Measurements from ENCODE around the gene SLC31A1. TPM values are rescaled to one million over a fixed set of nuclear protein-coding genes. Genes with fewer than 3 reads are reported as not detected.

The SLC31A1 gene
- total RNA-seq, 1 experiment from 2014 or later: 34.4 TPM

DNA sequence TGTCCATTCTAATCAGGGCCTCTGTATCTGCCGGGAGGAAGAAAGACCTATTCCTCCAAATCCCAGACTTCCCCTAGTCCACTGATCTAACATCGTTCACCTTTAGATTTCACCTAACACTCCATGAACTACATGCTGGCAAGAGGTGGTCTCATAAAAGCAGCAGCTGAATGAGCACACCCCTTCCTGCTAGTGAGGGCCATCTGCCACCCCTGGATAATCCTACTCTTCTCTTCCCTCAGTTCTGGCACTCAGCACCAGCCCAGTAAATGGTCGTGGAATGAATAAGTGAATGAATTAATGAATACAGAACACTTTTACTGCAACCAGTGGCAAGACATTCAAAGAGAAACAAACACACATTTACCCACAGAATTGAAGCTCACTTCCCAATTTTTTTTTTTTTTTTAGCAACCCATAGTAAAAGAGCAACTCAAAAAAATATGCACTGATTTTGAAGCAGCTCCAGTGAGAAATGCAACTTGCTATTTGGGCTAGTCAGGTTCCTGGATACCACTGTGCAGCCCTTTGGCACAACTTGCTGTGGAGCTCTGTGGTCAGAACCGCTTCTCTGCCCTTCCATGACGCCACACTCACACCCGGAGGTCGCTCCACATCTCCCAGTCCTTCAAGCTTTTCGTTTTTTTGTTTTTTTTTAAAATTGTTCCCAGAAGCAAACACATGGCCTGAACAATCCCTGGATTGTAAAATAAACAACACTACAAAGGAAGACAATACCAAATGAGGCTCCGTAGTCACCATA is 75.6 kb downstream of the SLC31A1 start:
- Histone ChIP-seq H3K18ac (ENCODE audit: insufficient read length, low read depth, low read length) (no peak overlapping the region), H3K9me3 (ENCODE audit: control insufficient read depth, low read depth, low read length) (no peaks in the 10 kb centered on the region), H2AK5ac (ENCODE audit: insufficient read length, low read length) (no peak overlapping the region), H3K56ac (ENCODE audit: insufficient read length, low read depth, low read length) (no peak overlapping the region), H2AFZ (ENCODE audit: low read length) (no peak overlapping the region), H4K8ac (replicated peaks; ENCODE audit: insufficient read length, low read depth, low read length) (no peak overlapping the region), H2BK15ac (ENCODE audit: low read depth, low read length) (no peak overlapping the region), H2BK5ac (ENCODE audit: insufficient read length, low read length) (no peak overlapping the region), H3K4ac (ENCODE audit: low read depth, low read length) (no peak overlapping the region), H2BK20ac (ENCODE audit: low read depth, low read length, poor library complexity, severe bottlenecking) (no peak overlapping the region), H4K20me1 (ENCODE audit: control insufficient read depth, insufficient read depth, insufficient read length) (no peaks in the 10 kb centered on the region), H3K23ac (ENCODE audit: insufficient read length, low read depth, low read length) (no peak overlapping the region), H3K27me3 (ENCODE audit: insufficient read depth, low read length) (no peaks in the 10 kb centered on the region), H3K4me1 (ENCODE audit: insufficient read depth, low read length) (no peaks in the 10 kb centered on the region), H3T11ph (ENCODE audit: low read length) (no peak overlapping the region), H3K14ac (ENCODE audit: insufficient read depth, low read length) (no peak overlapping the region), H3K79me2 (ENCODE audit: insufficient read depth, low read length) (no peaks in the 10 kb centered on the region), H3K4me2 (ENCODE audit: insufficient read depth, insufficient read length, low read length) (no peak overlapping the region), H3K79me1 (ENCODE audit: insufficient read depth, low read depth, low read length, poor library complexity, severe bottlenecking) (no peaks in the 10 kb centered on the region), H4K5ac (ENCODE audit: insufficient read length, low read depth, low read length) (no peak overlapping the region), H3K9ac (ENCODE audit: extremely low read depth, insufficient read length, low read length) (no peak overlapping the region), H3K23me2 (ENCODE audit: insufficient read length, low read depth, low read length, poor library complexity, severe bottlenecking) (no peaks in the 10 kb centered on the region), H4K91ac (ENCODE audit: insufficient read length, low read depth, low read length) (no peak overlapping the region), H2BK120ac (ENCODE audit: low read depth, low read length, poor library complexity, severe bottlenecking) (no peak overlapping the region), H3K27ac (ENCODE audit: insufficient read length, low read depth, low read length) (no peak overlapping the region), H2BK12ac (ENCODE audit: insufficient read length, low read depth, low read length) (no peak overlapping the region)
- no peak for DNase-seq
- peaks cover 4 to 6% of the 10 kb centered on the region in 2 experiments; a peak in 3 of 4 replicates for H3K4me1 Mint-ChIP-seq
- H3K36me3 Mint-ChIP-seq (ENCODE audit: insufficient read depth in 1 of 3, low read depth in 3 of 3): peaks cover 3 to 15% (median 12%) of the 10 kb centered on the region in 3 experiments; a peak in 6 of 7 replicates
- no CpG with 5 or more reads among the region's 9 CpGs for WGBS (ENCODE audit: extremely low coverage, insufficient read length, low lambda C conversion rate)
- no peak overlapping the region; a peak in 1 of 7 replicates for H3K27ac Mint-ChIP-seq
- H3K9me3 Mint-ChIP-seq: no peaks in the 10 kb centered on the region
- TF ChIP-seq, protein P1, sequence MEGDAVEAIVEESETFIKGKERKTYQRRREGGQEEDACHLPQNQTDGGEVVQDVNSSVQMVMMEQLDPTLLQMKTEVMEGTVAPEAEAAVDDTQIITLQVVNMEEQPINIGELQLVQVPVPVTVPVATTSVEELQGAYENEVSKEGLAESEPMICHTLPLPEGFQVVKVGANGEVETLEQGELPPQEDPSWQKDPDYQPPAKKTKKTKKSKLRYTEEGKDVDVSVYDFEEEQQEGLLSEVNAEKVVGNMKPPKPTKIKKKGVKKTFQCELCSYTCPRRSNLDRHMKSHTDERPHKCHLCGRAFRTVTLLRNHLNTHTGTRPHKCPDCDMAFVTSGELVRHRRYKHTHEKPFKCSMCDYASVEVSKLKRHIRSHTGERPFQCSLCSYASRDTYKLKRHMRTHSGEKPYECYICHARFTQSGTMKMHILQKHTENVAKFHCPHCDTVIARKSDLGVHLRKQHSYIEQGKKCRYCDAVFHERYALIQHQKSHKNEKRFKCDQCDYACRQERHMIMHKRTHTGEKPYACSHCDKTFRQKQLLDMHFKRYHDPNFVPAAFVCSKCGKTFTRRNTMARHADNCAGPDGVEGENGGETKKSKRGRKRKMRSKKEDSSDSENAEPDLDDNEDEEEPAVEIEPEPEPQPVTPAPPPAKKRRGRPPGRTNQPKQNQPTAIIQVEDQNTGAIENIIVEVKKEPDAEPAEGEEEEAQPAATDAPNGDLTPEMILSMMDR (conservative IDR thresholded peaks at IDR 0.05): no peak
- H3K4me3 Mint-ChIP-seq: no peak overlapping the region
- H3K27me3 Mint-ChIP-seq (ENCODE audit: low read depth): no peaks in the 10 kb centered on the region; the same call in none of the 2 replicates

Measured in H9 (cell line).